WTC11 (cell line): Measurements from ENCODE around the gene USP37.

Experiments
- CREM ChIP-seq: sonication (generic); formaldehyde crosslinking; IDR thresholded peaks from 2 replicates; pipeline ENCODE4 v1.8.1; 2022; ENCODE audit warnings: mild to moderate bottlenecking, missing genetic modification reagents, moderate library complexity
- CTCF ChIP-seq: fragments of 200-600 bp; IDR thresholded peaks from 2 replicates; pipeline ENCODE4 v1.8.0; 2022; ENCODE audit warnings: antibody characterized with exemption
- E2F5 ChIP-seq: sonication (generic); formaldehyde crosslinking; IDR thresholded peaks from 2 replicates; pipeline ENCODE4 v1.8.1; 2022; ENCODE audit warnings: mild to moderate bottlenecking, moderate library complexity, missing genetic modification reagents
- ETV6 ChIP-seq: sonication (generic); formaldehyde crosslinking; IDR thresholded peaks from 2 replicates; pipeline ENCODE4 v1.8.1; 2022; ENCODE audit warnings: mild to moderate bottlenecking, missing genetic modification reagents
- IRF1 ChIP-seq: sonication (generic); formaldehyde crosslinking; IDR thresholded peaks from 2 replicates; pipeline ENCODE4 v1.8.0; 2023; ENCODE audit warnings: missing genetic modification reagents
- KAT7 ChIP-seq: sonication (generic); formaldehyde crosslinking; IDR thresholded peaks from 2 replicates; pipeline ENCODE4 v1.8.1; 2023; ENCODE audit warnings: missing genetic modification reagents, mild to moderate bottlenecking, borderline replicate concordance
- SP1 ChIP-seq: sonication (generic); formaldehyde crosslinking; conservative IDR thresholded peaks from 2 replicates; pipeline ENCODE4 v1.8.1; 2022; ENCODE audit warnings: missing genetic modification reagents

GRCh38 chr2:218540015-218540414, 28.1 kb downstream of the USP37 start:
- no peak for TF ChIP-seq IRF1
- TF ChIP-seq SP1 (CRISPR knock-in tag), result no peak
- TF ChIP-seq ETV6, result no peak
- no peak for TF ChIP-seq CTCF
- TF ChIP-seq E2F5 (CRISPR knock-in tag), result no peak
- no peak for TF ChIP-seq KAT7 (CRISPR knock-in tag)
- TF ChIP-seq CREM, result no peak
